K562 (cell line): Measurements from ENCODE around the gene FAM151A. TPM values are rescaled to one million over a fixed set of nuclear protein-coding genes. Genes with fewer than 3 reads are reported as not detected.

ENCODE experiments used
- ATAC-seq: fragments of 200-7000 bp; cut with Tn5 transposase; 3 replicates; pipeline ENCODE4 v1.9.1; 2020; ENCODE audit warnings: moderate library complexity
- BruUV-seq: library from RNA; stranded (reverse); fragments of 400-500 nt; replicated peaks from 2 replicates; lab custom pipeline; 2021; lab: Mats Ljungman, UMichigan
- CTCF ChIA-PET: fragments of 300-600 bp; formaldehyde crosslinking; extraction: SDS; loops from one replicate; lab custom pipeline; 2021; ENCODE audit warnings: low intra/inter-chr PET ratio; lab: Yijun Ruan, JAX
- POLR2A ChIA-PET: fragments of 300-600, 350-650 bp; sonication (Branson Sonifier 250); formaldehyde crosslinking; extraction: SDS; loops from one replicate; lab custom pipeline; 2021; ENCODE audit warnings: antibody characterized with exemption, inconsistent platforms; lab: Yijun Ruan, JAX
- DNase-seq, 4 experiments: peaks; one replicate each; pipeline versions ENCODE4 v3.0.0 to v3.0.0-alpha.2; 2011 to 2018; ENCODE audit warnings: low spot score in 3 of 4, mixed read lengths in 3 of 4; ENCODE audit errors: extremely low read depth in 1 of 4
- FAIRE-seq: peaks from 2 replicates; lab custom pipeline; 2011; peaks lifted over from hg19 to GRCh38; lab: Jason Lieb, UNC
- H2AFZ ChIP-seq: 2 replicates; pipeline ENCODE4 v1.6.0; 2011; ENCODE audit warnings: low read depth, low read length, control low read depth, inconsistent platforms
- H3K27ac ChIP-seq: fragments of 200-600 bp; 3 replicates; pipeline ENCODE4 v1.8.0; 2011; ENCODE audit warnings: low read depth, mild to moderate bottlenecking, control low read depth, inconsistent platforms, low read length, moderate library complexity, mixed read lengths; ENCODE audit errors: extremely low read depth
- H3K27me3 ChIP-seq, 2 experiments: fragments of 300-600 bp in 1 of 2; 2 replicates in 1 of 2; 3 replicates in 1 of 2; pipeline versions ENCODE4 v1.6.0 to v1.8.0; 2011; ENCODE audit warnings: inconsistent platforms in 2 of 2, low read length in 2 of 2, mild to moderate bottlenecking in 1 of 2, mixed read lengths in 1 of 2, moderate library complexity in 1 of 2; ENCODE audit not compliant: control insufficient read depth in 2 of 2, insufficient read depth in 2 of 2
- H3K36me3 ChIP-seq: fragments of 300-600 bp; 3 replicates; pipeline ENCODE4 v1.8.0; 2011; ENCODE audit warnings: mild to moderate bottlenecking, low read length, inconsistent platforms; ENCODE audit not compliant: control insufficient read depth, insufficient read depth
- H3K4me1 ChIP-seq, 2 experiments: fragments of 200-600 bp in 1 of 2; replicated peaks in 1 of 2; 2 replicates in 1 of 2; 3 replicates in 1 of 2; pipeline versions ENCODE4 v1.5.1 to v1.8.0; 2011; ENCODE audit warnings: inconsistent platforms in 2 of 2, low read length in 2 of 2, mild to moderate bottlenecking in 1 of 2, mixed read lengths in 1 of 2, moderate library complexity in 1 of 2; ENCODE audit not compliant: control insufficient read depth in 2 of 2, insufficient read depth in 2 of 2
- H3K4me2 ChIP-seq: 2 replicates; pipeline ENCODE4 v1.6.1; 2011; ENCODE audit warnings: low read length, control low read depth, inconsistent platforms, mixed read lengths; ENCODE audit not compliant: insufficient read depth
- H3K4me3 ChIP-seq: fragments of 200-600 bp; sonication (generic), shearing (Covaris generic); 2 replicates; pipeline ENCODE4 v1.5.1; 2016; ENCODE audit warnings: control low read depth, inconsistent platforms
- H3K79me2 ChIP-seq: fragments of 200-600 bp; 3 replicates; pipeline ENCODE4 v1.8.0; 2011; ENCODE audit warnings: low read length, inconsistent platforms; ENCODE audit not compliant: control insufficient read depth, insufficient read depth
- H3K9ac ChIP-seq, 2 experiments: 2 replicates each; pipeline versions ENCODE4 v1.6.0 to v1.6.1; 2011; ENCODE audit warnings: low read depth in 2 of 2, low read length in 2 of 2, control low read depth in 1 of 2, inconsistent platforms in 1 of 2, mild to moderate bottlenecking in 1 of 2, mixed read lengths in 1 of 2; ENCODE audit not compliant: insufficient read depth in 1 of 2
- H3K9me1 ChIP-seq: one replicate; pipeline ENCODE4 v1.6.0; 2011; ENCODE audit warnings: inconsistent platforms, mild to moderate bottlenecking, low read length, moderate library complexity; ENCODE audit not compliant: control insufficient read depth, insufficient read depth
- H3K9me3 ChIP-seq: replicated peaks from 2 replicates; pipeline ENCODE4 v1.5.1; 2011; ENCODE audit warnings: low read depth, low read length, inconsistent platforms; ENCODE audit not compliant: control insufficient read depth, insufficient read depth
- H4K20me1 ChIP-seq: replicated peaks from 2 replicates; pipeline ENCODE4 v1.6.1; 2011; ENCODE audit warnings: low read length, inconsistent platforms, mixed read lengths; ENCODE audit not compliant: control insufficient read depth, insufficient read depth
- HNRNPH1 ChIP-seq: fragments of 200-400 bp; formaldehyde crosslinking; optimal IDR thresholded peaks from 2 replicates; pipeline ENCODE3; 2017; ENCODE audit warnings: low read depth, mild to moderate bottlenecking, low read length, moderate library complexity
- HNRNPL ChIP-seq: fragments of 200-400 bp; formaldehyde crosslinking; IDR thresholded peaks from 2 replicates; pipeline ENCODE4 v1.6.1; 2017; ENCODE audit warnings: low read depth, mild to moderate bottlenecking, low read length
- HOXB6 ChIP-seq: fragments of 250-450 bp; sonication (Bioruptor Pico); IDR thresholded peaks from 2 replicates; pipeline ENCODE4 v1.5.1; 2022; ENCODE audit warnings: mild to moderate bottlenecking, borderline replicate concordance
- JUN ChIP-seq, 2 experiments: sonication (generic) in 1 of 2; formaldehyde crosslinking in 1 of 2; IDR thresholded peaks; 2 replicates each; pipeline versions ENCODE4 v1.6.1 to v1.8.0; 2012 to 2022; ENCODE audit warnings: borderline replicate concordance in 2 of 2, mild to moderate bottlenecking in 2 of 2, improper control_type of control experiment in 1 of 2, low read depth in 1 of 2, low read length in 1 of 2, missing genetic modification reagents in 1 of 2
- NCOR1 ChIP-seq: fragments of 450-650 bp; IDR thresholded peaks from 2 replicates; pipeline ENCODE4 v1.6.1; 2016; ENCODE audit warnings: mild to moderate bottlenecking, moderate library complexity
- NR0B1 ChIP-seq: fragments of 450-650 bp; IDR thresholded peaks from one replicate; pipeline ENCODE4 v1.6.1; 2018; ENCODE audit warnings: mild to moderate bottlenecking, moderate library complexity; ENCODE audit not compliant: partially characterized antibody
- NR4A1 ChIP-seq, 2 experiments: fragments of 250-450 bp in 1 of 2; fragments of 450-650 bp in 1 of 2; sonication (Bioruptor Pico) in 1 of 2; IDR thresholded peaks; 2 replicates each; pipeline versions ENCODE4 v1.4.0 to v1.6.1; 2016 to 2020; ENCODE audit warnings: mild to moderate bottlenecking in 2 of 2, missing compliant biosample characterization in 1 of 2, missing genetic modification characterization in 1 of 2, moderate library complexity in 1 of 2
- PHB ChIP-seq: fragments of 250-450 bp; sonication (Bioruptor Pico); IDR thresholded peaks from 2 replicates; pipeline ENCODE4 v1.5.0; 2021
- PHTF2 ChIP-seq: fragments of 250-450 bp; sonication (Bioruptor Pico); IDR thresholded peaks from 2 replicates; pipeline ENCODE4 v1.5.0; 2021; ENCODE audit warnings: mild to moderate bottlenecking
- PRMT5 ChIP-seq: sonication (generic); formaldehyde crosslinking; IDR thresholded peaks from 2 replicates; pipeline ENCODE4 v1.5.0; 2020; ENCODE audit warnings: missing genetic modification reagents
- SOX6 ChIP-seq: fragments of 450-650 bp; IDR thresholded peaks from 2 replicates; pipeline ENCODE4 v1.6.1; 2014; ENCODE audit warnings: mild to moderate bottlenecking
- TRIM24 ChIP-seq, 2 experiments: fragments of 450-650 bp; IDR thresholded peaks; 2 replicates each; pipeline ENCODE4 v1.6.1; 2016
- XRCC3 ChIP-seq: fragments of 450-650 bp; IDR thresholded peaks from 2 replicates; pipeline ENCODE4 v1.6.1; 2017; ENCODE audit warnings: mild to moderate bottlenecking, moderate library complexity
- ZBTB1 ChIP-seq: sonication (generic); formaldehyde crosslinking; IDR thresholded peaks from 2 replicates; pipeline ENCODE4 v1.8.1; 2023; ENCODE audit warnings: missing genetic modification reagents, low read depth, mild to moderate bottlenecking, borderline replicate concordance
- ZNF280B ChIP-seq: fragments of 250-450 bp; sonication (Bioruptor Pico); IDR thresholded peaks from 2 replicates; pipeline ENCODE4 v1.5.1; 2021; ENCODE audit warnings: mild to moderate bottlenecking
- ZNF347 ChIP-seq: fragments of 450-650 bp; formaldehyde crosslinking; IDR thresholded peaks from 2 replicates; pipeline ENCODE4 v1.4.0; 2020; ENCODE audit warnings: low read depth, mild to moderate bottlenecking, moderate library complexity
- ZNF696 ChIP-seq: fragments of 250-450 bp; sonication (Bioruptor Pico); conservative IDR thresholded peaks from 2 replicates; pipeline ENCODE4 v1.4.0; 2020; ENCODE audit warnings: mild to moderate bottlenecking, moderate library complexity
- ZNF699 ChIP-seq: fragments of 250-450 bp; sonication (Bioruptor Pico); IDR thresholded peaks from 2 replicates; pipeline ENCODE4 v1.8.0; 2021; ENCODE audit warnings: mild to moderate bottlenecking, moderate library complexity; ENCODE audit not compliant: insufficient replicate concordance
- WGBS: fragments of 100-300 bp; shearing (Covaris generic); methylation state at CpG from one replicate; pipeline ENCODE4 v1.1.6; 2016; ENCODE audit warnings: low coverage, mixed read lengths; ENCODE audit not compliant: insufficient coverage; ENCODE audit errors: missing lambda C conversion rate; 5-methylcytosine and 5-hydroxymethylcytosine counted together
- in situ Hi-C: fragments of 300-500 bp; cut with MboI; formaldehyde crosslinking; loops from 4 replicates; pipeline ENCODE4 v1.15.0; 2018; ENCODE audit warnings: inconsistent platforms, mixed read lengths
- intact Hi-C: fragments of 100-400 bp; cut with micrococcal nuclease; formaldehyde crosslinking; loops from 2 replicates; pipeline ENCODE4 v1.14.2; 2022
- polyA plus RNA-seq, 8 experiments: library from polyadenylated mRNA; depleted of rRNA in 4 of 8; stranded (reverse) in 5 of 8; unstranded in 3 of 8; fragments of >200 nt; fragmentation: Nextera tagmentation in 2 of 8; fragmentation: Illumina TruSeq in 1 of 8; extraction: Ambion mirVana in 2 of 8; extraction: Trizol in 1 of 8; gene quantifications; 2 replicates each; pipeline versions ENCODE4 v1.2.1 to v1.2.3, GENCODE V29; 2011 to 2014; ENCODE audit warnings: inconsistent platforms in 1 of 8, missing spikeins in 1 of 8
- total RNA-seq, 7 experiments: library from RNA; depleted of rRNA in 6 of 7; stranded (reverse); fragments of >200 nt in 6 of 7; fragmentation: Illumina TruSeq in 2 of 7; extraction: Trizol in 2 of 7; gene quantifications; 2 replicates each; pipeline versions ENCODE4 v1.2.1 to v1.2.3, GENCODE V29; 2011 to 2021; ENCODE audit warnings: low replicate concordance in 1 of 7

FAM151A gene
- total and polyA plus RNA-seq, 9 of the 15 experiments (the other 6 are each of a cell fraction or from before 2014, with no cell fraction given) = not detected

- ATAC-seq (no peak), DNase-seq (no peak), FAIRE-seq (no peak)
- POLR2A ChIA-PET = interaction anchor here (0.8 to 1.9 kb wide), 3 partner anchors 9 to 31 kb away, joined by 3 to 6 read pairs (median 3); no protein-coding TSS in a partner anchor
- WGBS = 14% methylated on average over 3 of the region's 3 CpGs
- H2AFZ ChIP-seq = no peak overlapping the region
- H3K9me3 ChIP-seq = no peaks in the 10 kb centered on the region
- no peak overlapping the region for H3K9ac ChIP-seq
- H3K9me1 ChIP-seq = no peaks in the 10 kb centered on the region
- H3K79me2 ChIP-seq = no peaks in the 10 kb centered on the region
- H3K4me3 ChIP-seq = no peak overlapping the region
- CTCF ChIA-PET = no interaction called here
- no peaks in the 10 kb centered on the region for H4K20me1 ChIP-seq
- intact Hi-C loops (no loop called here), in situ Hi-C loops (no loop called here)
- TF ChIP-seq HOXB6 (CRISPR knock-in tag) = no peak
- no peak for TF ChIP-seq ZNF699
- no peak for TF ChIP-seq PHTF2 (CRISPR knock-in tag)
- TF ChIP-seq NCOR1 = no peak
- no peak for TF ChIP-seq ZNF280B (CRISPR knock-in tag)
- no peak for TF ChIP-seq HNRNPH1
- no peak for TF ChIP-seq NR0B1
- no peak for TF ChIP-seq PRMT5
- TF ChIP-seq XRCC3 = no peak
- no peak for TF ChIP-seq NR4A1 (CRISPR knock-in tag; IDR thresholded peaks at IDR 0.05)
- no peak for TF ChIP-seq NR4A1 (tag; IDR thresholded peaks at IDR 0.05)
- TF ChIP-seq JUN (IDR thresholded peaks at IDR 0.05; ENCODE audit: borderline replicate concordance, low read depth, low read length) = no peak
- no peak for TF ChIP-seq JUN (CRISPR knock-in tag; IDR thresholded peaks at IDR 0.05; ENCODE audit: borderline replicate concordance)
- TF ChIP-seq ZNF696 = no peak
- TF ChIP-seq SOX6 = no peak
- no peak for TF ChIP-seq TRIM24 (IDR thresholded peaks at IDR 0.05)
- no peak for TF ChIP-seq ZBTB1 (CRISPR knock-in tag)
- no peak for TF ChIP-seq PHB
- TF ChIP-seq ZNF347 = no peak
- TF ChIP-seq HNRNPL = no peak
- H3K36me3 ChIP-seq = no peaks in the 10 kb centered on the region
- peaks cover 0 to 6% of the 10 kb centered on the region in 2 experiments; a peak in 1 of 5 replicates for H3K4me1 ChIP-seq
- no peak overlapping the region for H3K27ac ChIP-seq
- peaks cover 14 to 35% of the 10 kb centered on the region in 2 experiments for H3K27me3 ChIP-seq
- H3K4me2 ChIP-seq = no peak overlapping the region
- BruUV-seq = no TSS peak
Observed at GRCh38 chr1:54595956-54596498, 27.3 kb downstream of the FAM151A start.
